Neural progenitor cell (in vitro differentiated cells): ENCODE results near the gene ANAPC7.

Experiments
- EZH2 ChIP-seq: fragments of 200-600 bp; sonication (generic); IDR thresholded peaks from 2 replicates; pipeline ENCODE4 v1.6.1; 2017; ENCODE audit warnings: antibody characterized with exemption, mild to moderate bottlenecking, moderate library complexity
- EZH2phosphoT487 ChIP-seq: fragments of 200-600 bp; sonication (generic); IDR thresholded peaks from 2 replicates; pipeline ENCODE4 v1.6.1; 2017; ENCODE audit warnings: antibody characterized with exemption
- TF ChIP-seq, protein P1 (sequence below): fragments of 200-600 bp; sonication (generic); IDR thresholded peaks from 2 replicates; pipeline ENCODE4 v1.5.1; 2017; ENCODE audit warnings: antibody characterized with exemption, mild to moderate bottlenecking

DNA sequence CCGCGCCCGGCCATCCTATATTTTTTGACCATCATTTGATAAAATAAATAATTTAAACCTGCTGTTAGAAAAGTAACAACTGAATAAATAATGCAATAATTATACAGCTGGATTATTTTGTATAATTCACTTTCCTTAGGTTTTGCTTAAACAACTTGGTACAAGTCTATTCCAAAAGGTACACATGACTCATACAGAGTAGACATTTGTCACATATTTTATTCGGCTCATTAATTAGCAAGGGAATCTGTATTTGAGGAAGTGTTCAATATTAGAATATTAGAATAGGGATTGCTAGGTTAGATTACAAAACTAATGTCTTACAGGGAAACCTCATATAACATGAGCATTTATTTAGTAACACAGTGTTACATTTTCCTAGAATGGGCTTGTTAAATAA, 73.8 kb downstream of the ANAPC7 start:
- TF ChIP-seq EZH2 (no peak), EZH2phosphoT487 (no peak)
- TF ChIP-seq, protein P1, sequence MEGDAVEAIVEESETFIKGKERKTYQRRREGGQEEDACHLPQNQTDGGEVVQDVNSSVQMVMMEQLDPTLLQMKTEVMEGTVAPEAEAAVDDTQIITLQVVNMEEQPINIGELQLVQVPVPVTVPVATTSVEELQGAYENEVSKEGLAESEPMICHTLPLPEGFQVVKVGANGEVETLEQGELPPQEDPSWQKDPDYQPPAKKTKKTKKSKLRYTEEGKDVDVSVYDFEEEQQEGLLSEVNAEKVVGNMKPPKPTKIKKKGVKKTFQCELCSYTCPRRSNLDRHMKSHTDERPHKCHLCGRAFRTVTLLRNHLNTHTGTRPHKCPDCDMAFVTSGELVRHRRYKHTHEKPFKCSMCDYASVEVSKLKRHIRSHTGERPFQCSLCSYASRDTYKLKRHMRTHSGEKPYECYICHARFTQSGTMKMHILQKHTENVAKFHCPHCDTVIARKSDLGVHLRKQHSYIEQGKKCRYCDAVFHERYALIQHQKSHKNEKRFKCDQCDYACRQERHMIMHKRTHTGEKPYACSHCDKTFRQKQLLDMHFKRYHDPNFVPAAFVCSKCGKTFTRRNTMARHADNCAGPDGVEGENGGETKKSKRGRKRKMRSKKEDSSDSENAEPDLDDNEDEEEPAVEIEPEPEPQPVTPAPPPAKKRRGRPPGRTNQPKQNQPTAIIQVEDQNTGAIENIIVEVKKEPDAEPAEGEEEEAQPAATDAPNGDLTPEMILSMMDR = no peak
